ENCODE results near the gene KIF2C. TPM values are rescaled to one million over a fixed set of nuclear protein-coding genes. Genes with fewer than 3 reads are reported as not detected.
"Not testable (repeated sequence)": the region's sequence is repeated elsewhere in the genome, so short reads cannot be mapped to it uniquely, and the experiment has no call there.

The KIF2C gene
- 9.7 and 21.3 TPM in 2 replicates for total RNA-seq

DNA sequence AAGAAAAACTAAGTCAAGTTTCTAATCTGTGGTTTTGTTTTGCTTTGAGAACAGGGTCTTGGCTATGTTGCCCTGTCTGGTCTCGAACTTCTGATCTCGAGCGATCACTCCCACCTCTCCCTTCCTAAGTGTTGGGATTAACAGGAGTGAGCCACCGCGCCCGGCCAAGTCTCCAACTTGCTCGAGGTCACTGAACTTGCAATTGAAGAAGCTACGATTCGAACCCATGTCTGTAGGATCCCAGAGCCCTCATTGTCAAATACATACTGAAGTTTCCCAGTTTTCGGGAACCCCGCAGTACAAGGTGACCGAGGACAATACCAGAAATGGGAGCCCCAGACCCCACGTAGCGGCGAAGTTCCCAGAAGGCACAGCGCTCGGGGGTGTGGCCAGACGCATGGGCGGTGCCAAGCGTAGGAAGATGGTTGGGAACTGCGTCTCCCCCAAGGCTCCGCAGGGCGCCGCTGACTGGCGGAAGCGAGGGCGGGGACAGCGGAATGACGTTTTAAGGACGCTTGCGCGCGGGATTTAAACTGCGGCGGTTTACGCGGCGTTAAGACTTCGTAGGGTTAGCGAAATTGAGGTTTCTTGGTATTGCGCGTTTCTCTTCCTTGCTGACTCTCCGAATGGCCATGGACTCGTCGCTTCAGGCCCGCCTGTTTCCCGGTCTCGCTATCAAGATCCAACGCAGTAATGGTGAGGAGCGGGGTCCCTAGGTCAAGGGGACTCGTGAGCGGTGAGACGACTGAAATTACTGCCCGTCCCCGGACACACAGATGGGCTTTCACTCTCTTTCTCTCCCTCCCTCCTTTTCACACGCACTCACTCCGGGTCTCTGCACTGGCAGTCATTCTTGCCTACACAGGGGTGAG, at the start of gene KIF2C:
Gene KIF2C (plus strand): TSS at position 531 of the 872 bp plus-strand sequence. CDS start 96 bp downstream, at position 627.
- DNase-seq (ENCODE audit: low read depth in 2 of 2) = peak; percentile 94 to 98

DNA sequence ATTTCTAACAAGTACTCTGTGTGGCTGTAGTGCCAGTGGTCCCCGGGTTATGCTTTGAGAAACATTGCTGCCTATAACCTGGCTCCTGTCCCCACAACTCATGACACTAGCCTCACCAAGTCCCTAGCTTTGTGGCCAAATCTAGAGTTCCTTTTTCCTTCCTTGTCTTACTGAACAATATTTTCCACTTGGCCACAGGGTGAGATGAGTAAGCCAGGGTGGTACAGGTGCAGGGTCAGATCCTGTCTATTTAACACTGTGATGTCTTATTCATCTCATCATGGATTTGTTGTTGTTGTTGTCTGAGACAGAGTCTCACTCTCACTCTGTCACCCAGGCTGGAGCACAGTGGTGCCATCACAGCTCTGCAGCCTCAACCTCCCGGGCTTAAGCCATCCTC, 46.5 kb upstream of the KIF2C start:
- DNase-seq (ENCODE audit: low read depth in 2 of 2) = no peak

DNA sequence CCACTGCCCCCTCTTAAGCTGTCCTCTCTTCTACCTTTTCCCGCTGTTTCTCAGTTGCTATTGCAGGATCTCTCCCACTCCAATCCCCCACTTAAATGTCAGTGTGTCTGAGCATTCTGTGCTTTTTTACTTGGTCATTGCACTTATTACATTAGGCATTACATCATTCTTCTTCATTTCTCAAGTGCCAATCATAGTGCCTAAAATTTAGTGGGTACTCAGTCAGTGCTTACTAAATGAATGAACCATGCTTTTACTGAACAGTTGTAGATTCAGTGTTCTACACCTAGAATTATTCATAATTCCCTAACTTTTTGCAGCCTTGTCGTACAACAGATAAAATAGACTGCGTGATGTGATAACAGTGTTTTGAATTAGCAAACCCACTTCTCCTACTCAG, 45.7 kb upstream of the KIF2C start:
- no peak for DNase-seq (ENCODE audit: low read depth in 2 of 2)

DNA sequence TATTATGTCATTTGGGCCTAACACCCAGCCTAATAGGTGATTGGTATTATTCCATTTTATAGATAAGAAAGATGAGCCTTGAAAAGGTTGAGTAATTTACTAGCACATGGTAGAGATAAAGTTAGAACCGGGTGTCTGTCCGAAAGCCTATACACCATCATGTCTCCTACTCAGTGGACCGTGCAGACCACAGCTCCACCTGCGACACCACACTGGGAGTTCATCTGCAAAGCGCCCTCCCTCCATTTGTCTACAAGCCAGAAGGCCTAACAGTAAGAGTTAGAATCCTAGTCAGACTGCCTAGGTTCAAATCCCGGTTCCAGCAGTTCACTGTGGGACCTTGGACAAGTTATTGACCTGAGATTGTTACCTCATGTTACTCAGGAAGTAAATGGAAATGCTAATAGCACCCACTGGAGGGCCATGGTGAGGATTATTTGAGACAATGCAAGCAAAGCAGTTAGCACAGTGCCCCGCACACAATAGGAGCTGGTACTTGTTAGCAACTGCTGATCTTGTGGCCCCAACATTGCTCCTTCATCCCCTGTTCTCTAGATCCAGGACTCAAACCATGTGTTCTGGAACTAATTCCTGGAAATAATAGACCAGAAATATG, 44.7 kb upstream of the KIF2C start:
- no peak for DNase-seq (ENCODE audit: low read depth in 2 of 2)

DNA sequence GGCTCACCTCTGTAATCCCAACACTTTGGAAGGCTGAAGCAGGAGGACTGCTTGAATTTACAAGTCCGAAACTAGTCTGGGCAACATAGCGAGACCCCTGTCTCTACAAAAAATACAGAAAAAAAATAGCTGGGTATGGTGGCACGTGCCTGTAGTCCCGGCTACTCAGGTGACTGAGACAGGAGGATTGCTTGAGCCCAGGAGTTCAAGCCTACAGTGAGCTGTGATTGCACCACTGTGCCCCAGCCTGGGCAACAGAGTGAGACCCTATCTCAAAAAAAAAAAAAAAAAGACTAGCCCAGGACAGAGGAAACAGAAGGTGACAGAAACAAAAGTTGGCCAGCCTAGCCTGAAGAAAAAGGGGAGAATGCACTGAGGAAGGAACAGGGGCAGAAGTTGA, 44.0 kb upstream of the KIF2C start:
- DNase-seq (ENCODE audit: low read depth in 2 of 2) = no peak

DNA sequence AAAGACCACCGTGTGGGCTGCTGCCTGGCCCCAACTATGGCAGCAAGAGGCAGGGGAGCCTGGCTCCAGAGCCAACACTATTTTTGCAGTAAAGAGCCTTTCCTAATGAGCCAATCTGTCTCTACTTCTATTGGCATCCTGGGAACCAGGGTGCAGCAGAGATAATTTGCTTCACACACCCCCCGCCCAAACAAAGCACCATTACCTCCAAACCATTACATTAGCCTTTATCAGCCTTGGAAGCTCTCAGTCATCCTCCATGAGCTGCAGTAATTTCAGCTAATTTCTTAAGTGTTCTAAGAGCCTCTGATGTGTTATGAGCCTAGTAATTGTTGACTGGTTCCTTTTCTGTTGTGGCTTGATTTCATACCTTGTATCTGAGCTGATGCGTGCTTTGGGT, 43.5 kb upstream of the KIF2C start:
- no peak for DNase-seq (ENCODE audit: low read depth in 2 of 2)

DNA sequence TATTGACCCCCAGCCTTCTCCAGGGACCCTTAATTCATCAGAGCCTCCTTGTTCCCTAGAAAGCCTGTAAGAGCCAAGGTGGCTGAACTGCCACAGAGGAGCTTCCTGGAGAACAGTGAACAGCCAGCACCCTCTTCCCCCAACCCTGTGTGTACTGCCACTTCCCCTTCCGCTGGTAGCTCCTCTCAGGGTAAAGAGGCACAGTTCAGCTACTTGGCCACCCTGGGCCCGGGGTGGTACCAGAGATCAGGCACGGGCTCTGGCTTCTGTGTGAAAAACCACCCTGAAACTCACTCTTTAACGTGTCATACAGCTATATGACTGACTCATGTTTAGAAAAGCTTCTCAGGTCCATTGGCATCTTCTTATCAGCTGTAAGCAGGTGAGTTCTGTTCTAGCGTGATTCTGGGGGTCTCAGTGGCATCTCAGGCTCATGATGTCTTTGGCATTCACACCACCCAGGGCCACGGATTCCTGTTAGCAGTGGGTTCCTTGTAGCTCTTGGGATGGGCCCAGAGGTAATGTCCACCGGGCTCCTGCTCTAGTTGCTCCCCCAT, 42.8 kb upstream of the KIF2C start:
- DNase-seq (ENCODE audit: low read depth in 2 of 2) = no peak

DNA sequence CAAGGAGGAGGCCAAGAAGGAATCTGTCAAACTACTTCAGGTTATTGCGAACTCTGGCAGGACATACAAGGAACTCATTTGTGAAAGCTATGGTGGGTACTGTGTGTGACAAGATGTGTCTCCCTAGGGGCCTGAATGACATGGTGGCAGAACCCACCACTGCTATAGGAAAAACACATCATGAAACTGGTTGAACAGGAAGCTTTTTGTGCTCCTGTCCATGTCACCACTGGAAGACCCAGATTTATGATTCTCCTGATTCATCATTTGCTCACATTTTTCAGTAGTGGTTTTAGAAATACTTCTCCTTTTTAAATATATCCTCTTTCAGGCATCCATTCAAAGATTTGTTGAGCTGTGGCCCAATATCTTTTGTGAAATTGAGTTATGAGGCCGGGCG, 41.5 kb upstream of the KIF2C start:
- no peak for DNase-seq (ENCODE audit: low read depth in 2 of 2)

DNA sequence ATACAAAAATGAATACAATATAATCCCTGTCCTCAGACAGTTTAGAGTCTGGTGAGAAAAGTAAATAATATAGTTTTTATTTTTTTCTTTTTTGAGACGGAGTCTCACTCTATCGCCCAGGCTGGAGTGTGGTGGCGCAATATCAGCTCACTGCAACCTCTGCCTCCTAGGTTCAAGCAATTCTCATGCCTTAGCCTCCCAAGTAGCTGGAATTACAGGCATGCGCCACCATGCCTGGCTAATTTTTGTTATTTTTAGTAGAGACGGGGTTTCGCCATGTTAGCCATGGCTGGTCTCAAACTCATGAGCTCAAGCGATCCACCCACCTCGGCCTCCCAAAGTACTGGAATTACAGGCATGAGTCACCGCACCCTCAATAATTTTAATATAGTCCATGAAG, 40.3 kb upstream of the KIF2C start:
- DNase-seq (ENCODE audit: low read depth in 2 of 2) = not testable (repeated sequence)

DNA sequence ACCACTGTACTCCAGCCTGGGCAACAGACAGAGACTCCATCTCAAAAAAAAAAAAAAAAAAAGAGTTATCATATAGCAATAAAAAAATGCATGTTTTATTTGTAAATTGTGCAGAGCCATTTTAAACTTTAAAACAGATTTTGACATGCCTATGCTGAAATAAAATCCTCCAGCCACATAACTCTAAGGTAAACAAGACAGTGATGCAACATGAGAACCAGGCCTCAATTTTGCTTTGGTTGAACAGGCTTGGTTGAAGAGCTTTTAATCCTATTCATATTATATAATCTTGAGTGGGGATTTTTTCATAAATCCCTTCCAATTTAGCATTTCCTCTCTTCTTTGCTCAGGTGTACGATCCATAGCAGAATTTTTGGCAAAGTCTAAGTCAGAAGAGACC, 39.1 kb upstream of the KIF2C start:
- no peak for DNase-seq (ENCODE audit: low read depth in 2 of 2)

DNA sequence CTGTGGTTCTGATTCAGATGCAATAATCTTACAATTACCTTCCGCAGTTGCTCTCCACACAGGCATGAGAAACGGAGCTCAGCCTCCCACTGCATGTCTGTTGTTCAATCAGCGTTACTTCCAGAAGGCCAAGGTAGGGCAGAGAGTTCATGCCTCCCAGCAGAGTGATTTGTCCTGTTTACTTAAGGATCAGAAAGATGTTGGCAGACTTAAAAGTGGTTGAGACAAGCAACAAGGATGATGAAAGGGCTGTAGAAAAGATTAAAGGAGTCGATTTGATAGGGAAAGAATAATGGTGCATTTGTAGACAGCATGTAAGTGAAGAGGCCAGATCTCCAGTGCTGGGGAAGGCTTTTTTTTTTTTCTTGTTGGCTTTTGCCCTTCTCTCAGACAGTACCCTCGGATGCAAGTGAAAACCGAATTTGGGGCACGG, 38.5 kb upstream of the KIF2C start:
- DNase-seq (ENCODE audit: low read depth in 2 of 2) = no peak

DNA sequence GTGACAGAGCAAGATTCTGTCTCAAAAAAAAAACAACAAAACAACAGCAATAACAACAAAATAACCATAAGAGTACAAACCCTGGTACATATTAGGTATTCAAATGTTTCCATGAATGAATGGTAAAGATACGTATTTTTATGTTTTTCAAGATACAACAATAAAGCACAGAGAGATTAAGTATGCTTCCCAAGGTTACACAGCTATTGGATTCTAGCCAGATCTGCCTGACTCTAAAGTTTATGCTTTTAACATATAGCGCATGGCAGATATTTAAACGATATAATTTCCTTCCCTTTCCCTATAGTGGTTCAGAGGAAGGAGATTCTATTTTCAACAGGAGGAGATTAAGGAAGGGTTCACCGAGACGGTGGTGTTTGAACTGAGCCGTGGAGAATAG, 34.2 kb upstream of the KIF2C start:
- no peak for DNase-seq (ENCODE audit: low read depth in 2 of 2)

DNA sequence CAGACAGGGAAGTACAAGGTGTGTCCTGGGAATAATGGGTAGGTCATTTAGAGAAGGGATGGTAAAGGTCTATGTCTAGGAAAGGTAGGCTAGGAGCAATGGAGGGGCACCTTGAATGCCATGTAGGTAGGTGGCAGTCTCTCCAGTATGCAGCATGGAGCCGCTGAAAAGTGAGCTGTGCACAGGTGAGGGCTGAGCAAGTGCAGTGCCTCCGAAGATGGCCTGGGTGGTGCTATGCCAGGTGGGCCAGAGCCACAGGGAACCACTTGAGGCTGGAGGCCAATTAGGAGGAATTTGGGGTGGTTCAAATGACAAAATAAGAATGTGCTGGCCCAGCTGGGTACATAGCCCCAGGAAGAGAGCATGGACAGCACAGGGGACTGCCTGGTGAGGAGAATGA, 33.7 kb upstream of the KIF2C start:
- no peak for DNase-seq (ENCODE audit: low read depth in 2 of 2)

DNA sequence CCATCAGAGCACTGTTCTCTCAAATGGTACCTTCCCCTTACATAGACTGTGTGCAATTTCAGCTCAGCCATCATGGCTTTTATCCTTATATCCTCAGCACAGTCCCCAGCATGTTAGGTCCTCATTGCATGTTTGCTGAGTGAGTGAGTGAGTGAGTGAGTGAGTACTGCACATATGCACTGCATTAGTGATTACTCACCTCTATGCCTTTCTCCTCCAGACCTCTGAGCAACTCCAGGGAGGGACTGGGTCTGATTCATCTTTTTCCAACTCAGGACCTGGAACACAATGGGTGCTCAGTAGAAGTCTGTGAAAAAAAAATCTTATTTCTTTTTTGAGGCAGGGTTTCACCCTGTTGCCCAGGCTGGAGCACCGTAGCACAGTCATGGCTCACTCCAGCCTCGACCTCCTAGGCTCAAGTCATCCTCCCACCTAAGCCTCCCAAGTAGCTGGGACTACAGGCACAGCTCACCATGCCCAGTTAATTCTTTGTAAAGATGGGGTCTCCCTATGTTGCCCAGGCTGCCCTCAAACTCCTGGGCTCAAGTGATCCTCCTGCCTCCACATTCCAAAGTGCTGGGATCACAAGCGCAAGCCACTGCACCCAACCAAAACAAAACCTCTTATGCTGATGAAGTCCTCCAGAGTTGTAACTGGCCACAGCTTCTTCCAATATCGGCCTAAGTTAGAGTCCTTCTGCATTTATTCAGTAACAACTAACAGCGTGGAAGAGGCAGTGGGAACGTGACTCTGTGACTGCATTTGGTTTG, 32.3 kb upstream of the KIF2C start:
- DNase-seq (ENCODE audit: low read depth in 2 of 2) = peak in 1 of 2 donors; percentile 23

DNA sequence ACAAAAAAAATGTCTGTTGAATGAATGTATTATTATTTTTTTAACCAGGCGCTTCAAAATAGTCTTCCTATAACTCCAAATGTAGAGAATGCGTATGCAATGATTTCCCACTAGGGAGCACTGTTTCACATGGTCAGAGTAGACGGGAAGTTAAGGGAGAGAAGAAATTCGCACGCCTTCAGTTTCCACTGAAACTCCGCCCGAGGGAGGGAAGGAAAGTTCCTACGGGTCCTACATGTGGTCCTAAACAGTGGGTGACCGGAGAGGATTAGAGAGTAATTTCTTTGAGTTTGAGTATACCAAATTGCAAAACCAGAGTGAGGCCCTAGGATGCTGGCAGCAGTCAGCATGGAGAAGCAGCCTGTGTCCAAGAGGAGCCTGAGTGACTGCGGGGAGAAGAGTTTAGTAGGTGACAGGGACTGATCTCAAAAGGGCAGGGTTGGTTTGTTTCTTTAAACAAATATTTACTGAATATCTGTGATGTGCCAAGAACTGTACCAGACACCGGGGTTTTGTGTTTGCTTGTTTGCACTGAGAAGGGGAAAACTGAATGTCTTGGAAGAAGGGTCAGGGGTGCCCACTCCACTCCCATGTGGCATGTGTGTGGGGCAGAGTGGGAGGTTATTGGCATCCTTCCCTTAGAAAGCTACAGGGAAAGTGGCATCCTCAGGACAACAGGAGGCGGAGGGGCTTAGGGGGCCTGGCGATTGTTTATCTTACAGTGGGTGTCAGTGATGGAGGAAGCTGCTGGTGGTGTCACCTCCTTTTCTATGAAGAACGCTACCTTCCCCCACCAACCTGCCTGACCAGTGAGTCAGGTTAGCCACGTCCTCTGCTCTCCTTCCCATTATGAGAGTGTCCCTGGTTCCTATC, 31.4 kb upstream of the KIF2C start:
- peak; percentile 31 to 58 for DNase-seq (ENCODE audit: low read depth in 2 of 2)

DNA sequence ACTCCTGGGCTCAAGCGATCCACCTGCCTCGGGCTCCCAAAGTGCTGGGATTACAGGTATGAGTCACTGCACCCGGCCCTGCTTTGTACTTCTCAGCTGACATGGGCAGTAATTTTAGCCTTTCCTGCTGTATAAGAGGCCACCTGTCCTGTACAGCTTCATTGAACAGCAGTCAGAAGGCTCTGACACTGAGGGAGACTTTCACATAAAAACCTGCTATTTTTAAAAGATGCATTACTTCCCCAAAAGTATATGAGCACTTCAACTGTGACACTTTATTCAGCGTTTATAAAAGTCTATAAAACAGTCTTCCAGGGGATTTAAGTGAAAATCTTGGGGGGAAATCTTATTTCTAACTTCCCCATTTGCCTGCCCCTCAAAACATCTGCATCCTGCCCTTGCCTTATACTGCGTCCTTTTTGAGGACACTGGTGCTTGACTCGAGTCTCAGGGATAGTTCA, 26.3 kb upstream of the KIF2C start:
- no peak for DNase-seq (ENCODE audit: low read depth in 2 of 2)

DNA sequence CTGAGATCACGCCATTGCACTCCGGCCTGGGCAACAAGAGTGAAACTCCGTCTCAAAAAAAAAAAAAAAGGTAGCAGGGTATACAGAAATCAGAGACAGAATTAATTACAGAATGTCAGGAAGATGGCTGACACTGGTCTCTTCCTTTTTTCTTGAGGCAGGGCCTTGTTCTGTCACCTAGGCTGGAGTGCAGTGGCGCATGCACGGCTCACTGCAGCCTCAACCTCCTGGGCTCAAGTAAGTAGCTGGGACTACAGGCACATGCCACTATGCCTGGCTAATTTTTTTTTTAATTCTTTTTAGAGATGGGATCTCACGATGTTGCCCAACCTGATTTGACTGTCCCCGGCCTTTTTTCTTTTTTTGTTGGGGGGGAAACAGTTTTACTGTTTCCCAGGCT, 25.1 kb upstream of the KIF2C start:
- DNase-seq (ENCODE audit: low read depth in 2 of 2) = no peak

DNA sequence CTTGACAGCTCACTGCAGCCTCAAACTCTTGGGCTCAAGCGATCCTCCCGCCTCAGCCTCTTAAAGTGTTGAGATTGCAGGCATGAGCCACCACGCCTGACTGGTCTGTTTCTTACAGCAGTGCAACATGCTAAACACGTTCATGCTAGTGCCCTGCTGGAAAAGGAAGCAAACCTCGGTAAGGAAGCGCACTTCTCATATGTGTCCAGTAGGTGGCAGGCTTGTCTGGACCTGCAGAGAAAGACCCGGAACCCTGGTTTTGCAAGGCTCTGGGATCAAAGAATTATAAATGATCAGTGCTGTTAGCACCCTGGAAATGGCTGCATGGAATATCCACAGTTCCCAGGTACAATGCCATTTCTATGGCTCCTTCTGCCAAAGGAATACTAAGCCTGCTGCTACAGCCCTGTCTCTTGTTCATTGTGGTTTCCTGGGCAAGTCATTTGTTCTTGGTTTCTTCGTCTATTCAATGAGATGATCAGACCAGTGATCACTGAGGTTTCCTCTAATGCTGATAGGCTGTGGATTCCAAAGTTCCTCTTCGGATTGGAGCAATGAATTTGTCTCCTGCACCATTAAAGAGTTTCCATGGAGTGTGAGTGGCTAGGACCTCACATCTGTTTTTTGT, 24.6 kb upstream of the KIF2C start:
- DNase-seq (ENCODE audit: low read depth in 2 of 2) = peak; percentile 46 to 72

DNA sequence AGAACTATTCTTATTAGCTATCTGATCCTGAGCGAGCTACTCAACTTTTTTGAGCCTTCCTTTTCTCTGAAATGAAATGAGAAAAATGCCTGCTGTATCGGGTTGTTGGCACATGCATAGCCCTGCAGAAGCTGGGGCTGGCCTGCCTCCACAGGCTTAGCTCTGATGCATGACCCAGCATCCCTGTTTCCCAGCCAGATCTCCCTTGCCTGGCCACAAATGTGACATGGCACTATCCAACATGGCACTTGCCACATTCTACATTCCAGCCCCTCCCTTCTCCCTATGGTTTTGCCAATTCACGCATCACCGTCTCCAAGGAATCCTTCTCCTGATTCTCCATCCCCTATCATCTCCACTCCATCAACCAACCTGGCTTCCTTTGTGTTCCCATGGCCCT, 22.5 kb upstream of the KIF2C start:
- DNase-seq (ENCODE audit: low read depth in 2 of 2) = no peak

DNA sequence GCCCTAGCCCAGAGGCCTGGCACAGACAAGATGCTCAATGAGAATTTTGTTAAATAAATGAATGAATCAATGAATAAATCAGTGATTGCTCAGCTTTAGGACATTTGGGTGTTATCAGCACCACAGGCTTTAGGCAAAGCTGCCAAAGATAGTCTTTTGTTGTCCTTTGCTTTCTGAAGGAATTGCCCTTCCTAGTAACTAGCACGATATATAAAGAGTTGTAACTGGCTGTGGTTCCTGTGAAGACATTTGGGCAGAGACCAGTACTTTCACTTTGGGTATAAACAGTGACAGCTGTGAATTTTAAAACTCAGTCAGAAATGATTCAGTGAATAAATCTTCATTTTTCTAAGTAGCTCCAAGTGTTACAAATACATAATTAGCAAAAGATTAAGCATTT, 22.0 kb upstream of the KIF2C start:
- DNase-seq (ENCODE audit: low read depth in 2 of 2) = no peak

Data from dermis microvascular lymphatic vessel endothelial cell (primary cell).